Measurements from ENCODE around the gene BTBD8.
"Not testable (repeated sequence)": the region's sequence is repeated elsewhere in the genome, so short reads cannot be mapped to it uniquely, and the experiment has no call there.

BTBD8 gene

GRCh38 chr1:92043621-92044020 lies 36.5 kb upstream of the BTBD8 start:
- no peak for DNase-seq (ENCODE audit: extremely low read depth, low read depth)
- no peak for TF ChIP-seq CTCF (IDR thresholded peaks at IDR 0.05; ENCODE audit: low read depth, low read length)

- no peak for TF ChIP-seq CTCF (IDR thresholded peaks at IDR 0.05; ENCODE audit: low read depth, low read length)
- DNase-seq (ENCODE audit: extremely low read depth, low read depth): no peak
Measured at GRCh38 chr1:92045766-92046495, 34.2 kb upstream of the BTBD8 start.

GRCh38 chr1:92051948-92052347 lies 28.2 kb upstream of the BTBD8 start:
- no peak for DNase-seq (ENCODE audit: extremely low read depth, low read depth)
- no peak for TF ChIP-seq CTCF (IDR thresholded peaks at IDR 0.05; ENCODE audit: low read depth, low read length)

GRCh38 chr1:92065042-92065441 lies 15.1 kb upstream of the BTBD8 start:
- no peak for DNase-seq (ENCODE audit: extremely low read depth, low read depth)
- no peak for TF ChIP-seq CTCF (IDR thresholded peaks at IDR 0.05; ENCODE audit: low read depth, low read length)

GRCh38 chr1:92066321-92066720 lies 13.8 kb upstream of the BTBD8 start:
- no peak for DNase-seq (ENCODE audit: extremely low read depth, low read depth)
- no peak for TF ChIP-seq CTCF (IDR thresholded peaks at IDR 0.05; ENCODE audit: low read depth, low read length)

- no peak for TF ChIP-seq CTCF (IDR thresholded peaks at IDR 0.05; ENCODE audit: low read depth, low read length)
- no peak for DNase-seq (ENCODE audit: extremely low read depth, low read depth)
Measured at GRCh38 chr1:92070892-92071291, 9.3 kb upstream of the BTBD8 start.

GRCh38 chr1:92074446-92074845 lies 5.7 kb upstream of the BTBD8 start:
- DNase-seq (ENCODE audit: extremely low read depth, low read depth): not testable (repeated sequence)

GRCh38 chr1:92075311-92075710 lies 4.8 kb upstream of the BTBD8 start, which contains the start of gene SETSIP:
Gene SETSIP (minus strand): TSS chr1:92075411. CDS start chr1:92075411, 0 bp downstream.
- no peak for DNase-seq (ENCODE audit: extremely low read depth, low read depth)
- no peak for TF ChIP-seq CTCF (IDR thresholded peaks at IDR 0.05; ENCODE audit: low read depth, low read length)
